Measurements from ENCODE around the gene SCGB2A2. TPM values are rescaled to one million over a fixed set of nuclear protein-coding genes. Genes with fewer than 3 reads are reported as not detected.

SCGB2A2 gene
- total RNA-seq, 2 donors from 2014 or later: not detected

- Histone ChIP-seq H3K36me3 (ENCODE audit: control insufficient read depth, insufficient read depth, low read length) (no peaks in the 10 kb centered on the region), H3K4me3 (ENCODE audit: low read length) (no peak overlapping the region), H3K4me1 (ENCODE audit: control insufficient read depth, insufficient read depth, low read length) (no peaks in the 10 kb centered on the region), H3K9ac (ENCODE audit: extremely low read depth, low read length, poor library complexity, severe bottlenecking) (no peak overlapping the region), H3K9me3 (ENCODE audit: control insufficient read depth, low read length) (peaks cover 13% of the 10 kb centered on the region), H3K27me3 (ENCODE audit: control insufficient read depth, insufficient read depth, low read length, poor library complexity, severe bottlenecking) (no peaks in the 10 kb centered on the region), H3K27ac (ENCODE audit: low read depth, low read length) (no peak overlapping the region)
- no peak overlapping the region for H3K4me3 Mint-ChIP-seq
- peaks cover 13% of the 10 kb centered on the region for H3K9me3 Mint-ChIP-seq
- no peaks in the 10 kb centered on the region for H3K4me1 Mint-ChIP-seq
- peaks cover 18% of the 10 kb centered on the region for H3K27me3 Mint-ChIP-seq (ENCODE audit: insufficient read depth)
- no peak for DNase-seq
- H3K36me3 Mint-ChIP-seq (ENCODE audit: low read depth): no peaks in the 10 kb centered on the region
- no peak overlapping the region for H3K27ac Mint-ChIP-seq
- no peak for TF ChIP-seq CTCF (conservative IDR thresholded peaks at IDR 0.05)
These were observed 38.0 kb downstream of the SCGB2A2 start for GRCh38 chr11:62307950-62308349.

- no peak overlapping the region for H3K27ac ChIP-seq (ENCODE audit: low read depth, low read length)
- H3K27me3 ChIP-seq (ENCODE audit: control insufficient read depth, insufficient read depth, low read length, poor library complexity, severe bottlenecking): no peaks in the 10 kb centered on the region
- H3K9ac ChIP-seq (ENCODE audit: extremely low read depth, low read length, poor library complexity, severe bottlenecking): no peak overlapping the region
- TF ChIP-seq CTCF (conservative IDR thresholded peaks at IDR 0.05): no peak
- 73 to 90% methylated on average over 5 to 7 of the region's 7 CpGs for WGBS, 2 experiments (ENCODE audit: insufficient coverage in 1 of 2, insufficient read length in 1 of 2)
- no peaks in the 10 kb centered on the region for H3K4me1 ChIP-seq (ENCODE audit: control insufficient read depth, insufficient read depth, low read length)
- Mint-ChIP-seq H3K27me3 (ENCODE audit: insufficient read depth) (peaks cover 23% of the 10 kb centered on the region), H3K36me3 (ENCODE audit: low read depth) (no peaks in the 10 kb centered on the region), H3K4me3 (no peak overlapping the region), H3K27ac (no peak overlapping the region), H3K4me1 (no peaks in the 10 kb centered on the region), H3K9me3 (peaks cover 13% of the 10 kb centered on the region)
- H3K4me3 ChIP-seq (ENCODE audit: low read length): no peak overlapping the region
- peaks cover 13% of the 10 kb centered on the region for H3K9me3 ChIP-seq (ENCODE audit: control insufficient read depth, low read length)
- no peaks in the 10 kb centered on the region for H3K36me3 ChIP-seq (ENCODE audit: control insufficient read depth, insufficient read depth, low read length)
- DNase-seq: no peak
These were observed 40.0 kb downstream of the SCGB2A2 start for GRCh38 chr11:62309991-62310390.

- Histone ChIP-seq H3K4me1 (ENCODE audit: control insufficient read depth, insufficient read depth, low read length) (no peaks in the 10 kb centered on the region), H3K9ac (ENCODE audit: extremely low read depth, low read length, poor library complexity, severe bottlenecking) (no peak overlapping the region), H3K9me3 (ENCODE audit: control insufficient read depth, low read length) (no peaks in the 10 kb centered on the region), H3K4me3 (ENCODE audit: low read length) (no peak overlapping the region), H3K36me3 (ENCODE audit: control insufficient read depth, insufficient read depth, low read length) (no peaks in the 10 kb centered on the region), H3K27ac (ENCODE audit: low read depth, low read length) (no peak overlapping the region), H3K27me3 (ENCODE audit: control insufficient read depth, insufficient read depth, low read length, poor library complexity, severe bottlenecking) (no peaks in the 10 kb centered on the region)
- Mint-ChIP-seq H3K9me3 (no peaks in the 10 kb centered on the region), H3K4me1 (no peaks in the 10 kb centered on the region), H3K27ac (no peak overlapping the region), H3K36me3 (ENCODE audit: low read depth) (no peaks in the 10 kb centered on the region), H3K4me3 (no peak overlapping the region), H3K27me3 (ENCODE audit: insufficient read depth) (peaks cover 12% of the 10 kb centered on the region)
- TF ChIP-seq CTCF (conservative IDR thresholded peaks at IDR 0.05): no peak
- 100% methylated on average over 1 of the region's 1 CpG for WGBS, 2 experiments (ENCODE audit: insufficient coverage in 1 of 2, insufficient read length in 1 of 2)
- no peak for DNase-seq
These were observed 45.5 kb downstream of the SCGB2A2 start for GRCh38 chr11:62315431-62315830.

Measured in endodermal cell (in vitro differentiated cells).